GM21381 (cell line): Measurements from ENCODE around the gene MAD1L1.
"Not testable (repeated sequence)": the region's sequence is repeated elsewhere in the genome, so short reads cannot be mapped to it uniquely, and the experiment has no call there.

Source experiments
- ATAC-seq: cut with Tn5 transposase; IDR thresholded peaks from one replicate; pipeline ENCODE4 v1.9.1; 2021; ENCODE audit warnings: mild to moderate bottlenecking, moderate library complexity; ENCODE audit not compliant: unreplicated experiment

MAD1L1 gene

GRCh38 chr7:1977059-1977875, 255.5 kb downstream of the MAD1L1 start:
- no peak for ATAC-seq

- ATAC-seq, result not testable (repeated sequence)
Observed at GRCh38 chr7:1976521-1976920, 256.2 kb downstream of the MAD1L1 start.

DNA sequence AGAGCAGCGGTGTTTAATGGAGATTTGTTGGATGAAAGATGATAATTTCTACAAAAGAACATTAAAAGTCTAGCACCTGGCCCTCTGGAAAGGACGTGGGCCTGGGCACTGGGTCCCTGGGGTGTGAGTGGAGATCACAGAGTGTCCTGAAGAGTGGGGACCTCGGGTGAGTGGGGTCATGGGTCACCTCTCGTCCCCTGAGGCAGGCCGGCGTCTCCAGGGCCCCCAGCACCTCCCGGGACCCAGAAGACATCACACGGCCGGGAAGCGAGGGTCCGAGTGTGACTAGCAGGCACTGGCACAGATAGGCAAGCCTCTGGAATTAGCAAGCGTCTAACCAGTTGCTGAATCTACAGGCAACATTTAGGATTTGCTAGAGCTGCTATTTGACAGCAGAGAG, 257.2 kb downstream of the MAD1L1 start:
- ATAC-seq, result no peak

DNA sequence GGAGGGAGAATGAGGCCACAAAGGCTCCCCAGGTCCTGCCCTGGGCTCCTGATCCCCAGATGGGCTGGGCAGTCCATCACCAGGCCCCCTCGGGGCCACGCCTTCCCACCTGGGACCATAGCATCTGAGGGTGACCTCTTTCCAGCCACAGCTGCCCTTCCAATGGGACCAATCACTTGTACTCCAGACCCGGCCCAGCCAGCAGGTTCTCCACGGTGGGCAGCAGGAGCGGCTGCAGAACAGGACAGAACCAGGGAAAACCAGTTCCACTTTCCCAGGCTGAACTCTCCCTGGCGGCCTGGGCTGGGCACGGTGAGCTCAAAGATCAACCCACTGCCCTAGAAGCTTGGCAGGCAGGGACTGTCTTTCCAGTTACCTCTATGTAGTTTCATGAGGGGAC, 257.6 kb downstream of the MAD1L1 start:
- no peak for ATAC-seq

GRCh38 chr7:1974290-1975101, 258.2 kb downstream of the MAD1L1 start:
- ATAC-seq, result no peak

- no peak for ATAC-seq
Observed at GRCh38 chr7:1973321-1974251, 259.2 kb downstream of the MAD1L1 start.

DNA sequence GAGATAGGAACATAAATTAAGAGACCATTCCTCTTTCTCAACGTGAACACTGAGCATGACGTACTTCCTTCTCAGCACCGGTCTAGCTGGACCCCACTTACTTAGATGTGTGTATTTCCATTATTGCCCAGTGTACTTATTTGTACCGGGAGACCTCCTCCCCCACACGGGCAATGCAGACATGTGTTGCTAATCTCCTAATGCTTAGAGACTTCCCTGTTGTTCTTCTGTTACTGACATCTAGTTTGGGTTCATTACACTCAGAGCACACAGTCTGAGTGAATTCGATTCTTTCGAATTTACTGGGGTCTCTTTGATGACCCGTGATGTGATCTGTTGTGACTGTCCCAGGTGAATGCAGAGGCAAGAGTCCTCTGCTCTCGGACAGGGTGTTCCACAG, 260.0 kb downstream of the MAD1L1 start:
- no peak for ATAC-seq

- no peak for ATAC-seq
Observed at GRCh38 chr7:1971946-1972654, 260.6 kb downstream of the MAD1L1 start.

DNA sequence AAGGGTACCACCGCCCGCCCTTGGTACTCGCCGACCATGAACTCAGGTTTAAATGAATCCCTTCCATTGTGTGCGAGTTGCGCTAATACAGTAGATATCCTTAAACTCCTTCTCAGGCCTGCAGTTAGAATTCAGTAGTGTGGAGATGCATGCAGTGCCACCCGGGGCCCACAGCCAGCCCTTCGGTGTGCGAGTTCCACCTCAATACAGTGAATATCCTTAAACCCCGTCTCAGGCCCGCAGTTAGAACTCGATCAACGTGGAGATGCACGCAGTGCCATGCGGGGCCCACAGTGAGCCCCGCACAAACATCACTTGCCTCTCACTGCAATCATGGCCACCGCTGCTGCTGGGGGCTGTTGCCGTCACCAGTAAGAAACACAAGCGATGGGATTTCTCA, 261.9 kb downstream of the MAD1L1 start:
- no peak for ATAC-seq

- not testable (repeated sequence) for ATAC-seq
Observed at GRCh38 chr7:1970285-1970660, 262.5 kb downstream of the MAD1L1 start.

GRCh38 chr7:1969459-1970284, 263.1 kb downstream of the MAD1L1 start:
- ATAC-seq, result no peak

- no peak for ATAC-seq
Observed at GRCh38 chr7:1968397-1969111, 264.2 kb downstream of the MAD1L1 start.

- ATAC-seq, result no peak
Observed at GRCh38 chr7:1967512-1968396, 265.0 kb downstream of the MAD1L1 start.

- no peak for ATAC-seq
Observed at GRCh38 chr7:1966631-1967200, 266.0 kb downstream of the MAD1L1 start.

- ATAC-seq, result no peak
Observed at GRCh38 chr7:1965579-1966294, 267.0 kb downstream of the MAD1L1 start.

DNA sequence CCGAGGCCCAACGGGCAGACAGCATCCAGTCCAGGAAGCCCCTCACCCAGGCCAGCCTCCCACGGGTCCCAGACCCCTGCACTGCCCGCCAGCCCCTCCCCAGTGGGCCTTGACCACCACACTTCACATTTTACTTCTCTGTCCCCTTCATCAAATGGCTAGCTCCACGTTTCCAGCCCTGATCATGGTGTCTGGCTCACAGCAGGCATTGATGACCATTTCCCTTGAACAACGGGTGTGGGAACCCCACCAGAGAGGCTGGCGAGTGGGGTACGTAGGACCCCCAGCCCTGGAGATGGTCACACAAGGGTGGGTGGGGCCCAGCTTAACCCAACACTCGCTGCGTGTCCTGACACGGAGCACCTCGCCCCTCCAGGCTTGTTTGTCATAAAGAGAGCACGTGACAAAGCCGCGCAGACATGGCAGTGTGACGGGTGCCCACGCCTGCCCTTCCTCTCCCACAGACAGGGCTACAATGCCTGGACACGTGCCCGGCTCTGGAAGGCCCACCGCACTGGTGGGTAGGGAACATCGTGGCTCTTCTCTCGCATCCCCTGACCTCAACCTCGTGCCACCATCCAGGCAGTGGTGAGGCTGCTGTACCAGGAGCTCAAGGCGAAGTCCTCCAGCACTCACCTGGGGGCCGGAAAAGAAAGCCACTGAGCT, 267.7 kb downstream of the MAD1L1 start:
- ATAC-seq, result no peak
